GM12865 (cell line): ENCODE results near the gene SH3BP5.
A peak's percentile ranks its signal among the peaks of the same experiment; 100 is the strongest.
"Not testable (repeated sequence)": the region's sequence is repeated elsewhere in the genome, so short reads cannot be mapped to it uniquely, and the experiment has no call there.

Experiments used
- DNase-seq: peaks from one replicate; pipeline ENCODE4 v3.0.0; 2010; ENCODE audit warnings: low read depth
- H3K4me3 ChIP-seq: 2 replicates; pipeline ENCODE4 v1.5.1; 2011; ENCODE audit warnings: mild to moderate bottlenecking, low read depth, low read length, control low read depth
- CTCF ChIP-seq: IDR thresholded peaks from 2 replicates; pipeline ENCODE4 v1.5.1; 2011; ENCODE audit warnings: low read length, control low read depth, low read depth, inconsistent platforms; ENCODE audit not compliant: insufficient read depth; ENCODE audit errors: missing control alignments

Gene SH3BP5

GRCh38 chr3:15355086-15355485, 22.7 kb upstream of the SH3BP5 start:
- H3K4me3 ChIP-seq, result no peak overlapping the region
- no peak for DNase-seq
- TF ChIP-seq CTCF, result no peak

GRCh38 chr3:15354485-15354884, 22.1 kb upstream of the SH3BP5 start:
- DNase-seq, result no peak
- TF ChIP-seq CTCF, result no peak
- no peak overlapping the region for H3K4me3 ChIP-seq

- TF ChIP-seq CTCF, result no peak
- DNase-seq, result no peak
- H3K4me3 ChIP-seq, result no peak overlapping the region
Observed at GRCh38 chr3:15350141-15350540, 17.8 kb upstream of the SH3BP5 start.

- not testable (repeated sequence) for DNase-seq, H3K4me3 ChIP-seq
Observed at GRCh38 chr3:15349438-15349837, 17.1 kb upstream of the SH3BP5 start.

GRCh38 chr3:15348246-15348645, 15.9 kb upstream of the SH3BP5 start:
- no peak overlapping the region for H3K4me3 ChIP-seq
- DNase-seq, result no peak
- no peak for TF ChIP-seq CTCF

GRCh38 chr3:15347737-15348110, 15.3 kb upstream of the SH3BP5 start:
- TF ChIP-seq CTCF, result no peak
- no peak overlapping the region for H3K4me3 ChIP-seq
- DNase-seq, result no peak

- no peak for TF ChIP-seq CTCF
- no peak overlapping the region for H3K4me3 ChIP-seq
- peak; percentile 29 for DNase-seq
Observed at GRCh38 chr3:15347063-15347736, 14.8 kb upstream of the SH3BP5 start.
